ENCODE measurements around the gene AUP1.

- TF ChIP-seq CTCF (IDR thresholded peaks at IDR 0.05; ENCODE audit: extremely low read depth in 1 of 2, insufficient read depth in 1 of 2, low read depth in 1 of 2, low read length in 2 of 2) (peak; percentile 31 to 50), MAX (IDR thresholded peaks at IDR 0.05; ENCODE audit: insufficient read depth, insufficient read length) (peak; percentile 37), EZH2 (IDR thresholded peaks at IDR 0.05; ENCODE audit: borderline replicate concordance, low read depth, low read length, severe bottlenecking) (no peak), POLR2A (IDR thresholded peaks at IDR 0.05; ENCODE audit: low read depth, low read length) (peak; percentile 96), GATA2 (IDR thresholded peaks at IDR 0.05; ENCODE audit: insufficient read depth, insufficient read length, low read depth, low read length) (no peak), FOS (IDR thresholded peaks at IDR 0.05; ENCODE audit: borderline replicate concordance, insufficient read depth, low read length) (peak; percentile 90)
These were observed 26.6 kb downstream of the AUP1 start for GRCh38 chr2:74502720-74503505.

All from endothelial cell of umbilical vein (primary cell).